ENCODE results near the gene KIAA0753. TPM values are rescaled to one million over a fixed set of nuclear protein-coding genes. Genes with fewer than 3 reads are reported as not detected.
"Not testable (repeated sequence)": the region's sequence is repeated elsewhere in the genome, so short reads cannot be mapped to it uniquely, and the experiment has no call there.

The KIAA0753 gene
- polyA plus RNA-seq, 1 donor from 2014 or later = 4.0 TPM

DNA sequence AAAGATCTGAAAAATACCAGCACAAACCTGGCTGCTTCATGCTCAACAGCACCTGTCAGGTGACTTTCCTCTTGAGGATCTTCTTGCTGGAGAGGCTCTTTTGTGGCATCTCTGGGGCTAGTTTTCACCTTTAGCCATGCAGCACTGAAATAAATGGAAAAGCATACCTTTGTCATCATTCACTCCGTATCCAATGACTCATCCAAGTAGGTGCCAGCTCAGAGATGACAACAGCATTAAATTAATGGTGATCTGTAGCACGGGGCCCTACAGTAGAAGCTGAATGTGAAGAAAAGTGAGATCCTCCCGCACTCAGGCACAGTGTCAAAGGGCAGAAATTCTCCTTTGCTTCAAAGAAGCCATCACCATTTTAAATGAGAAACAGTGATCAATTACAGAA, 32.2 kb downstream of the KIAA0753 start:
- Mint-ChIP-seq H3K4me1 (peaks cover 0 to 2% (median 0%) of the 10 kb centered on the region in 3 donors), H3K4me3 (no peak overlapping the region), H3K27me3 (no peaks in the 10 kb centered on the region), H3K27ac (no peak overlapping the region), H3K36me3 (peaks cover 10% of the 10 kb centered on the region), H3K9me3 (no peaks in the 10 kb centered on the region)

DNA sequence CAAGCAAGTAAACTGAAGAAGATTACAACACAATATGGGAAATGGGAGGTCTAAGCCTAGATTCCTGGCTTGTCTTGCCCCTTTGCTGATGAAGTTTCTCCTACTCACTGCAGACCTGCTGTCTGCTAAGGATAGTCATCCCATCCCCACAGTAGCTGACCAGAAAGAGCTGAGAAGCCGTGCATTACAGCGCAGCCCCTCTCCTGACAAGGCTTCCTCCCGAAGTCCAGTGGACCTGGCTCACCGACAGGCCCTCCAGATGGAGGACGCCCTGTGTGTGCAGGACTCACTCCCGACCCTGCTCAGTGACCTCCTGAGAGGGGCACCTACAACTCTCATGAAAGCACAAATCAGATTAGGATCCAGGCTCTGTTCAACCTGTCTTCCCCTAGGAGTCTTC, 35.4 kb downstream of the KIAA0753 start:
- Mint-ChIP-seq H3K9me3 (no peaks in the 10 kb centered on the region), H3K36me3 (peaks cover 15% of the 10 kb centered on the region), H3K27me3 (no peaks in the 10 kb centered on the region), H3K27ac (no peak overlapping the region), H3K4me1 (peaks cover 0 to 2% (median under 1%) of the 10 kb centered on the region in 3 donors), H3K4me3 (no peak overlapping the region)

DNA sequence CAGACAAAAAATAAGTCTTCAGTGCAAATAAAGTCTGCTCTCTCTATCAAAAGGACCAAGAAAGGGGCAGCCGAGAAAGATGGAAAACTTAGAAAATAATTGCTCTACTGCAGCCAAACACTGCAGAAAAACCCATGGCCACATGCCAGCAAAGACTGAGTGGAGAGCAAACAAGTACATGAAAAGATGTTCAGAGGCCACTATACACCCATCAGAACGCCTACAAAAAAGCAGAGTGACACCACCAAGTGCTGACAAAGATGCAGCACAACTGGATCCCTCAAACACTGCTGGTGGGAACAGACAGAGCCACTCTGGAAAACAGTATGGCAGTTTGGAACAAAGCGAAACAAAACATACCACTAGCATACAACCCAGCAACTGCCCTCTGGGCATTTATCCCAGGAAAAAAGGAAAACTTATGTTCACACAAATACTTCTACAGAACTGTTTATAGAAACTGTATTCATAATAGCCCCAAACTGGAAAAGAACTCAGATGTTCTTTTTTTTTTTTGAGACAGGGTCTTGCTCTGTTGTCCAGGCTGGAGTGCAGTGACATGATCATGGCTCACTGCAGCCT, 36.7 kb downstream of the KIAA0753 start:
- H3K9me3 Mint-ChIP-seq = no peaks in the 10 kb centered on the region
- H3K36me3 Mint-ChIP-seq = peaks cover 13% of the 10 kb centered on the region
- peaks cover 6 to 9% (median 8%) of the 10 kb centered on the region in 3 donors for H3K4me1 Mint-ChIP-seq
- H3K27me3 Mint-ChIP-seq = no peaks in the 10 kb centered on the region
- H3K27ac Mint-ChIP-seq = no peak overlapping the region
- H3K4me3 Mint-ChIP-seq = no peak overlapping the region

DNA sequence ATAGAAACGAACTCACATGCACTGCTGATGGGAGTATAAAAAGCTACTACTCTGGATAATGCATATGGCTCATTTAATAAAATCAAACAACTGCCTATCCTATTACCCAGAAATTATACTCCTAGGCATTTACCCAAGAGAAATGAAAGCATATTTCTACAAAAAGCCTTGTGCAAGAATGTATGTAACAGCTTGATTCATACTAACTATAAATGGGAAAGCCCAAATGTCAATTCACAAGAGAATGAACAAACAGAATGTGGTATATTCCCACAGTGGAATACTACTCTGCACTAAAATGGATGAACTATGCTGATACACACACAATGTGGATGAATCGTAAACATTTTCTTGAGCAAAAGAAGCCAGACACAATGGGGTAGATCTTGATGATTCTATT, 38.4 kb downstream of the KIAA0753 start:
- H3K36me3 Mint-ChIP-seq = peaks cover 8% of the 10 kb centered on the region
- no peaks in the 10 kb centered on the region for H3K27me3 Mint-ChIP-seq
- peaks cover 6 to 9% (median 8%) of the 10 kb centered on the region in 3 donors for H3K4me1 Mint-ChIP-seq
- no peaks in the 10 kb centered on the region for H3K9me3 Mint-ChIP-seq
- H3K4me3 Mint-ChIP-seq = no peak overlapping the region
- no peak overlapping the region for H3K27ac Mint-ChIP-seq

DNA sequence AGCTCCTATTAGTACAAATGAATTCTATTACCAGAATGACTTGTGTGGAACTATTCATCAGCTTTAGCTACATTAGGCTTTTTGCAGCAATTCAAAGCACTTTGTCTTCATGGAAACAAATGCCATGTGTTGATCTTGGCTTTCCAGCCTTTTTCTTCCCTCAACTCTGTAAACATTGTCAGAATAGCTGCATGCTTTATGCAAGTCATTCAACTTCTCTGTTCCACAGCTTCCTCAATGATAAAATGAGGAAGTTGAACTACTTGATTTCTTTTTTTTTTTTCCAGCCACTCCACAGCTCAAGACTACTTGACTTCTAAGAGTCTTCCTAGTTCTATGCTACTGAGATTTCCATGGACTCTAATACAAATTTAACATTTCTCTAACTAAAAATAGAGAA, 41.1 kb downstream of the KIAA0753 start:
- H3K36me3 Mint-ChIP-seq = peaks cover 11% of the 10 kb centered on the region
- H3K9me3 Mint-ChIP-seq = no peaks in the 10 kb centered on the region
- peaks cover 6 to 9% (median 6%) of the 10 kb centered on the region in 3 donors for H3K4me1 Mint-ChIP-seq
- H3K27ac Mint-ChIP-seq = peak overlapping the region in 1 of 3 donors; percentile 16
- H3K27me3 Mint-ChIP-seq = no peaks in the 10 kb centered on the region
- H3K4me3 Mint-ChIP-seq = no peak overlapping the region

DNA sequence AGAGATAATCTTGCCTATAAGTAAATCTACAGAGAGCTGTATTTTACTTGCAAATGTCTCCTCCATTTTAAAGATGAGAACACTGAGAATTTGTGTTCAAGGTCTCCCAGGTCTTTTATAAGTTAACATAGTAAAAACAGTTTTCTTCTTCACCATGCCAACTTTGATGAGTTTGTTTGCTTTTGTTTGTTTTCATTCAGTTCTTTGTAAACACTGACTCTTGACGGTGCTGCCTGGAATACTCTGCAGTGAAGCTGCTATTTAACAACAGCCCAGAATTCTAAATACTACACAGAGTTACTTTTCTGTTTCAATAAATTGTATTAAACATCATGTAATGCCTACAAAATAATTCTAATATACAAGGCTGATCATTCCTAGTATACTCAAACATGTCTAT, 42.8 kb downstream of the KIAA0753 start:
- Mint-ChIP-seq H3K27me3 (no peaks in the 10 kb centered on the region), H3K36me3 (peaks cover 12% of the 10 kb centered on the region), H3K4me1 (peaks cover 6 to 9% (median 6%) of the 10 kb centered on the region in 3 donors), H3K27ac (no peak overlapping the region), H3K9me3 (no peaks in the 10 kb centered on the region), H3K4me3 (no peak overlapping the region)

DNA sequence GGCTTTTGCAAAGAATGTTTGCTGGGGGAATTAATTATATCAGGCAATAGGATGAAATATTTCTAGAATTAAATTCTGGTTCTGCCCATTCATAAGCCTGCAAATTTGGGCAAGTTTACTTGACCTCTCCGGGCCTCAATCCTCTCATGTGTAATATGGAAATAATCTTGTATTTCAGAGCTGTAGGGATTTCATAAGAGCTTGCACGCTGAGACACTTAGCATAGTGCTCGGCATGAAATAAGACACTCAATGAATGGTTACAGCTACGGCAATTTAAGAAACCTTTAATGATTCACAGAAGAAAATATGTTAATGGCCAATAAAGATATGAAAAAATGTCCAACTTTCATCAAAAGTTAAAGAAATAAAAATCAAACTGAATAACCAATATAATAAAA, 43.6 kb downstream of the KIAA0753 start:
- Mint-ChIP-seq H3K27me3 (no peaks in the 10 kb centered on the region), H3K36me3 (peaks cover 12% of the 10 kb centered on the region), H3K9me3 (no peaks in the 10 kb centered on the region), H3K27ac (no peak overlapping the region), H3K4me3 (no peak overlapping the region), H3K4me1 (peaks cover 6 to 9% (median 6%) of the 10 kb centered on the region in 3 donors)

DNA sequence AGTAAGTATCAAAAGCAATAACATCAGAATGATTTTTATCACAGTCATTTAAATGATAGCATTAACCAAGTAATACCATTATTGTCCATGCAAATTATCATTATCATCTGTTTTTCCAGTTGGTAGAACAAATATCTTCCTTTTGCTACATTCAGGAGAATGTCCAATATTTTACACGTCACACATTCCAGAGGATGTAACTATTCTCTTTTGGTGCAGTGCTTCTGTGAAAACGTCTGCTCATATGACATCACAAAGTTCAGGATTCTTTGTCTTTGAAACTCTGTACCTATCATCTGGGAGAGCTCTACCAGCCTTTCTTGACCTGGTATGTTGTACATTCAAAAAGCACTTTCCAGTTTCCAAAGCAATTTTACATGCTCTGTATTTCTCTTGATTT, 44.0 kb downstream of the KIAA0753 start:
- peaks cover 6 to 10% (median 6%) of the 10 kb centered on the region in 3 donors for H3K4me1 Mint-ChIP-seq
- peaks cover 14% of the 10 kb centered on the region for H3K36me3 Mint-ChIP-seq
- no peaks in the 10 kb centered on the region for H3K9me3 Mint-ChIP-seq
- no peak overlapping the region for H3K4me3 Mint-ChIP-seq
- no peaks in the 10 kb centered on the region for H3K27me3 Mint-ChIP-seq
- H3K27ac Mint-ChIP-seq = no peak overlapping the region

DNA sequence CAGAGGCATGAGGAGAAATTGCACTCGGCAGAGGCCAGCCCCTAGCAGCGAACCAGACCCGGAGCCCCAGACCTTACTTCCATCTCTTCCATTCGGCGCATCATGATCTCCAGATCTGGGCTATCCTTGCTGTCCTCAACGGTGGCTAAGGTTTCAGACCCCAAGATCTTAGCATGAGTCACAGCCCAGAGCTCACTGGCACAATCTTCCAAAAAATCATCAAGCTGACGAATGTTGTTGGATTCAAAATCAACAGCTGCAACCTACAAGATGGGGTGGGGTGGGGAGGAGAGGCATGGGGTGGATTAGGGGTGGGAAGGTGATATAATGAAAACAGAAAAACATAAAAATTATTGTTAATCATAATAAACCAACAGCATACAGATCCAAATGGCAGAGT, 44.4 kb downstream of the KIAA0753 start:
- H3K27ac Mint-ChIP-seq = no peak overlapping the region
- no peaks in the 10 kb centered on the region for H3K27me3 Mint-ChIP-seq
- H3K36me3 Mint-ChIP-seq = peaks cover 16% of the 10 kb centered on the region
- no peak overlapping the region for H3K4me3 Mint-ChIP-seq
- H3K4me1 Mint-ChIP-seq = peaks cover 6 to 10% (median 6%) of the 10 kb centered on the region in 3 donors
- no peaks in the 10 kb centered on the region for H3K9me3 Mint-ChIP-seq

DNA sequence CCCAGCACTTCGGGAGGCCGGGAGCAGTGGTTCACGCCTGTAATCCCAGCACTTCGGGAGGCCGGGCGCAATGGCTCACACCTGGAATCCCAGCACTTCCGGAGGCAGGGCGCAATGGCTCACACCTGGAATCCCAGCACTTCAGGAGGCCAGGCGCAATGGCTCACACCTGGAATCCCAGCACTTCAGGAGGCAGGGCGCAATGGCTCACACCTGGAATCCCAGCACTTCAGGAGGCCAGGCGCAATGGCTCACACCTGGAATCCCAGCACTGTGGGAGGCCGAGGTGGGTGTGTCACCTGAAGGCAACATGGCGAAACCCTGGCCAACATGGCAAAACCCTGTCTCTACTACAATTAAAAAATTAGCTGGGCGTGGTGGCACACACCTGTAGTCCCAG, 47.1 kb downstream of the KIAA0753 start:
- not testable (repeated sequence) for H3K4me1 Mint-ChIP-seq, H3K9me3 Mint-ChIP-seq, H3K4me3 Mint-ChIP-seq, H3K27me3 Mint-ChIP-seq, H3K27ac Mint-ChIP-seq
- peaks cover 24% of the 10 kb centered on the region for H3K36me3 Mint-ChIP-seq

DNA sequence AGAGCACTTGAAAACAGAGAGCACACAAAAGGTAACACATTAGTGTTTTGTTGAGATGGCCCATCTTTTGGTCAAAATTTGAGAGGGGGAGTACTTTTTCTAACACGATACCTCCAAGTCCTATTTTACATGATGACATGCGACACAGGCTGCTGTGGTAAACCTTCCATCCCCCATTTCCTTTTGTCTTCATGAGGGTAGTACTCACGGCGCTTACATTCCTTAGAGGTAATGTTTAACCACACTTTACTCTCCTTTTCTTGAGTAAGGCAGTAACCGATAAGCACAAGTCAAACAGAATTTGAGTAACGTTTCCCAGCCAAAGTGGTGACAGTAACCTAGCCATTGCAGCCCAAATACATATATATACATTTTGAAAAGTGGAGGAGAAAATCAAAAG, 48.3 kb downstream of the KIAA0753 start:
- H3K36me3 Mint-ChIP-seq = peaks cover 28% of the 10 kb centered on the region
- no peak overlapping the region for H3K4me3 Mint-ChIP-seq
- H3K27ac Mint-ChIP-seq = no peak overlapping the region
- H3K9me3 Mint-ChIP-seq = no peaks in the 10 kb centered on the region
- peaks cover 0 to 1% (median 0%) of the 10 kb centered on the region in 3 donors for H3K4me1 Mint-ChIP-seq
- no peaks in the 10 kb centered on the region for H3K27me3 Mint-ChIP-seq

DNA sequence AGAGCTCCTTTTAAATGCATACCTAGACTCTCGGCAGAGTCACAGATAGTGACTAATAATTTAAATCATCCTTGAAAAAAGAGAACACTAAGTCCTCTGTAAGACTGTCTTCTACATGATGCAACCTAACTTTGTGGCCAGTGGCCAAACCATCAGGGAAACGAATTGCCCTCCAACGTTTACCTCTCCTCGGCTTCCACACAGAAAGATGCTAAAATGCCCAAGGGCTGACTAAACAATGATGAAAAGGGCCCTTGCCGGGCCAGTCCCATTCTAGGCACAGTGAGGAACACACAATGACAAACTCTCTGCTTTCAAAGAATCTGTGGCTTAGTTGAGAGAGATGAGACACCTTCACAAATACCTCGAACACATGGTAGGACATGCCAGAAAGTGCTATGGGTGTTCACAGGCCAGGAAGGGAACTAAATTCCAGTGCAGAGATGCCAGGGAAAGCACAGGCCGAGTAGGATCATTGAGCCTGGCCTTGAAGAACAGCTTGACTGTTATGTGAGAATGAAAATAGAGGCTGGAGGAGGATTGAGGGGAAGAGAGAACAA, 48.8 kb downstream of the KIAA0753 start:
- Mint-ChIP-seq H3K27ac (no peak overlapping the region), H3K4me3 (no peak overlapping the region), H3K27me3 (no peaks in the 10 kb centered on the region)

DNA sequence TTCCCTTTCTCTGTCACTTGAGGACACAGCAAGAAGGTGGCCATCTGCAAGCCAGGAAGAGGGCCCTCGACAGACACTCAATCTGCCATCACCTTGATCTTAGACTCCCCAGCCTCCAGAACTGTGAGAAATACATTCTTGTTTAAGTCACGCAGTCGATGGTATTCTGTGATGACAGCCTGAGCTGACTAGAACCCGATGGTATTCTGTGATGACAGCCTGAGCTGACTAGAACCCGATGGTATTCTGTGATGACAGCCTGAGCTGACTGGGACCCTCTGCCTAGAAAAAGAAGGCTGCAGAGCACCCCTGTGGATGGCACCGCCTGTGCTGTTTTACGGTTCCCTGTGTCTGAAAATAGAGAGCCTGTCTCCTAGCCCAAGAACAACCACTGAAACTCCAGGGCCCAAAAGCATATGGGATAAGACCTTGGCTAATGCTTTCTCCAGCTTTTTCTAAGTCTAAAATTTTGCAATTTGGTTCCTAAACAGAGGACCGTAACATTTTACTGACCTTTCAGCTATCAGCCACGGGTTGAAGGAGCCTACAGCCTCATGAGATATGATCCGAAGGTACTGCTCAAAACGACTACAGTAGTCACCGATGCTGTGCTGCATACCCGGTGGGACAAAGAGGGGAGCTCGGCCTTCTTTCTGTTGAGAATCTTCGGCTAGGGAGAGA, 51.1 kb downstream of the KIAA0753 start:
- Mint-ChIP-seq H3K4me3 (no peak overlapping the region), H3K27me3 (no peaks in the 10 kb centered on the region), H3K4me1 (peaks cover 0 to 1% (median 0%) of the 10 kb centered on the region in 3 donors), H3K27ac (peak overlapping the region in 1 of 3 donors; percentile 47), H3K9me3 (peaks cover under 1 to 7% (median 3%) of the 10 kb centered on the region in 3 donors), H3K36me3 (peaks cover 40% of the 10 kb centered on the region)

More for the DNA sequence above, 48.8 kb downstream of the KIAA0753 start:
- H3K9me3 Mint-ChIP-seq = no peaks in the 10 kb centered on the region
- peaks cover 28% of the 10 kb centered on the region for H3K36me3 Mint-ChIP-seq
- peaks cover 0 to 1% (median 0%) of the 10 kb centered on the region in 3 donors for H3K4me1 Mint-ChIP-seq

DNA sequence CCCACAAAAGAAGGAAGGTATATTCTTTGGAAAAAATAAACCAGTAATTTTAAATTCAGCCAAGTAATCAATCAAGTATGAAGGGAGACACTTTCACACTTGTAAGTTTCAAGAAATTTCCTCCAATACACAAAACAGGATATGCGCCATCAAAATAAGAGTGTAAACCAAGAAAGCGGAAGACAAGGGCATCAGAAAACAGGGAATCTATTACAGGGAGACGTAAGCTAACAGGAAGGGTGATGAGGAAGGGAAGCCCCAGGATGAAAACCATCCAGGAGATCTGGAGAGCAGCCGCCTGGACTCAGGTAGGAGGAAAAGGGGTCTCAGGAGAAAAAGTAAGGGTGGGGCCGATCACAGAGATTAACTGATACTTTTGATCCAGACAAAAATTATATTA, 52.3 kb downstream of the KIAA0753 start:
- Mint-ChIP-seq H3K36me3 (peaks cover 46% of the 10 kb centered on the region), H3K4me3 (no peak overlapping the region), H3K27ac (no peak overlapping the region), H3K27me3 (no peaks in the 10 kb centered on the region), H3K9me3 (peaks cover 2 to 7% (median 3%) of the 10 kb centered on the region in 3 donors), H3K4me1 (peaks cover 0 to 2% (median 1%) of the 10 kb centered on the region in 3 donors)

DNA sequence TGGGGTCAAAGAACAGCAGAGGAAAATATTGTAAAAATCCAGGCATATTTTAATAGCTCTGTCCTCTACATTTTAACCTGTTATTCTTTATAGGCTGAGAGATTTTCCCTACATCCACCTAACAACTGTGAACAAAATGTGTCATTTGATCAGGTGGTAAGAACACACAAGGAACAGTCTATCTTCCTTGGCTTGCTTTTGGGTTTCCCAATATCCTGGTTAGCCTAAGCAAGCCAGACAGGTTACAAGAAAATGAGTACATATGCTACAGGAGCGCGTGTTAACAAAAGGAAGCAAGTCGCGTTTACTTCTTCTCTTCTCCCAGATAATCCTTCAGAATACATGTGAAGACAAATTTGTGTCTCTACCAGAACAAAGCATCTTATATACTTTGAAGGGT, 53.2 kb downstream of the KIAA0753 start:
- H3K4me1 Mint-ChIP-seq = peaks cover 0 to 2% (median 1%) of the 10 kb centered on the region in 3 donors
- no peaks in the 10 kb centered on the region for H3K27me3 Mint-ChIP-seq
- peaks cover 50% of the 10 kb centered on the region for H3K36me3 Mint-ChIP-seq
- H3K9me3 Mint-ChIP-seq = peaks cover 2 to 7% (median 3%) of the 10 kb centered on the region in 3 donors
- no peak overlapping the region for H3K4me3 Mint-ChIP-seq
- no peak overlapping the region for H3K27ac Mint-ChIP-seq

Measured in IgD-negative memory B cell (primary cell).